HG02571 (cell line): ENCODE results near the gene CELSR1.
"Not testable (repeated sequence)": the region's sequence is repeated elsewhere in the genome, so short reads cannot be mapped to it uniquely, and the experiment has no call there.

ENCODE experiments used
- ATAC-seq: cut with Tn5 transposase; IDR thresholded peaks from one replicate; pipeline ENCODE4 v1.9.1; 2021; ENCODE audit warnings: mild to moderate bottlenecking, moderate library complexity; ENCODE audit not compliant: unreplicated experiment

The CELSR1 gene

GRCh38 chr22:46513908-46514550, 23.4 kb downstream of the CELSR1 start:
- no peak for ATAC-seq

GRCh38 chr22:46512683-46513082, 24.7 kb downstream of the CELSR1 start:
- no peak for ATAC-seq

DNA sequence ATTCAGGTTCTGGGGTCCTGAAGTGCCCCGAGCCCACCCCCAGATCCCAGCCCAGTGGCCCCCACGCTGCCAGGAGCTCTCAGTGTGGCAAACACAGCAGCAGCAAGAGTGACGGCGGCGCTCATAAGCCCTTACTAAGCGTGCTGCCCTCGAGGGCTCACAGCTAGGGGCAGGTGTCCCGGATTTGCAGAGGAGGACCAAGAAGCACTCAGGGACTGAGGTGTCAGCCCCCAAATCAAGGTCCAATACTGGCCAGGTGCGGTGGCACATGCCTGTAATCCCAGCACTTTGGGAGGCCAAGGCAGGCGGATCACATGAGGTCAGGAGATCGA, 25.4 kb downstream of the CELSR1 start:
- ATAC-seq = no peak

- ATAC-seq = no peak
Observed at GRCh38 chr22:46511151-46512038, 26.0 kb downstream of the CELSR1 start.

- ATAC-seq = no peak
Observed at GRCh38 chr22:46509416-46510089, 27.9 kb downstream of the CELSR1 start.

DNA sequence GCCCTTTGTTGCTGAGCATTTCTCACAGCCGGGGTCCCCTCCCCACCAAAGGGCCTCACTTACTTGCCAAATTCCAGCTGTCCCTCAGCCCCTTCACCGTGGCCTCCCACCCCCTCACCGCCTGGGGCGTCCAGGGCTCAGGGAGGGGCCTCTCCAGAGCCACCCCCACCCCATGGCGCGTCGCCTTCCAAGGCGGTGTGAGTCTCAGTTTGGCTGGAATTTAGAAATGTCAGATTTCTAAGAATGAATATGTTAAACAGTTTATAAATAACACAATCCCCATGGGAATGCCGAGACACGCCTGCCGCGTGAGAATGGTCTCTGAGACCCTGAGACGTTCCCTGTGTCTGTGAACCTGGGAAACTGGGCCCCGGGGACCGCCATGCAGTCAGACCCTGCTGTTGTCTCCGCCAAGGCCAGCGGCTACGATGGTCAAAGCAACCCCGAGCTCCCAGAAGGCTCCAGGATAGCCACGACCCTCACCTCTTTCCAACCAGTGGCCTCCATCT, 28.9 kb downstream of the CELSR1 start:
- ATAC-seq = no peak

GRCh38 chr22:46507451-46508425, 29.7 kb downstream of the CELSR1 start:
- ATAC-seq = no peak

DNA sequence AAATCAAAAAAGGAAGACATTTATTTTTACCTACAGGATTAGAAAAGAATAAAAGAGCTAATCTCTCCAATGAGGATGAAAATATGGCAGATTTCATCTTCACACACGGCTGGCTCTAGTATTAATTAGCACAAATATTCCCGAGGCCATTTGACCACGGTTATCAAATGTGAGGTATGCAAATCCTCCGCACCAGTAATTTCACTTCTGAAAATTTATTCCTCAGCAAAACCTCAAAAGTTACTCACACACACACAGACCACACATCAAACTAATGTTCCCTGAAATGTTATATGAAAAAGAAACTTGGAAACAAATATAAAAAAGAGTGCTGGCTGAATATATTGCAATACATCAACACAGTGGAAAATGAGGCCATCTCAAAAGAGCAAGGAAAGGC, 32.8 kb downstream of the CELSR1 start:
- ATAC-seq = no peak

DNA sequence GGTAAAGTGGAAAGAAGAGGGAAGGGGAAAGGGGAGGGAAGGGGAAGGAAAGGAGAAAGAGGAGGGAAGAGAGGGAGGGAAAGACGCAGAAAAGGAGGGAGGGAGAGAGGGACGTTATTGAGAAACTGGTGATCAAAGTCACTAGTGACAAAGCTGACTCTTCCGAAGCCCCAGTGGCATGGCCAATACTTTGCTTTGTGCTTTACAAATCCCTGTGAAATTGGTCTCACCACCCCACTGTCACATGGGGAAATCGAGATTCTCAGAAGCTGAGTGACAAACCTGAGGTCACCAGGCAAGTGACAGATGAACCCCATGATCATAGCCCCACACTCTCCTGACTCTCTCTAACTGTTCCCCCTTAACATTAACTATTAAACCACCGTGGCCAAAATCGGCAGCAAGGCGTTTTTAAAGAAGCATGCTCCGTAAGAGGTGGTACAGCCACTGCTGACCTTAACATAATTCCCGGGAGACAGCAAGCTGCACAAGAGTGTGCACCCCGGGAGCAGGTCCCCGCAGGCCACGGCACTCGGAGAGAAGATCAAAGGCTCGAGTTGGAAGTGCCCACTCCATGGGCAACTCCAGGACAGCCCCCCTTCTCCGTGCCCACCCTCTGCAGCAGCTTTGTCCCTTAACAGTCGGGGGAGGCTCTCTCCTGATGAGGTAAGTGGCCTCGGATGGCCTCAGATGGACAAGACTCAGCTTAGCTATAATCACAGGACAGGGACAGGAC, 34.8 kb downstream of the CELSR1 start:
- ATAC-seq = no peak

- ATAC-seq = no peak
Observed at GRCh38 chr22:46501701-46502100, 35.7 kb downstream of the CELSR1 start.

GRCh38 chr22:46501265-46501664, 36.2 kb downstream of the CELSR1 start:
- not testable (repeated sequence) for ATAC-seq

- ATAC-seq = no peak
Observed at GRCh38 chr22:46500201-46500600, 37.2 kb downstream of the CELSR1 start.

DNA sequence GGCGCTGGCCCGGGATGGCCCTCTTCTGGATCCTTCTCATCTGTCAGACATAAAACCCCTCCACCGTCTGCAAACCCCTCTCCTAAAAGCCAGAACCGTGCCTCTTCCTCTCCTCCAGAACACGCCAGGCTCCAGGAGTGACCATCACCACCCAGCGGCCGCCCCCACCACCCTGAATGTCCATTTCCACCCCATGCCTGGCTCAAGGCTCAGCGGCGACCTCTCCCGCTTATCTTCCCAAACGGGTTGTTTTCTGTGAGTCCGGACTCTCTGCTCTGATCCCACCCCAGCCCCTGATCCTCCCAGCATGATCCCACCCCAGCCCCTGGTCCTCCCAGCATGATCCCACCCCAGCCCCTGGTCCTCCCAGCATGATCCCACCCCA, 37.6 kb downstream of the CELSR1 start:
- no peak for ATAC-seq

DNA sequence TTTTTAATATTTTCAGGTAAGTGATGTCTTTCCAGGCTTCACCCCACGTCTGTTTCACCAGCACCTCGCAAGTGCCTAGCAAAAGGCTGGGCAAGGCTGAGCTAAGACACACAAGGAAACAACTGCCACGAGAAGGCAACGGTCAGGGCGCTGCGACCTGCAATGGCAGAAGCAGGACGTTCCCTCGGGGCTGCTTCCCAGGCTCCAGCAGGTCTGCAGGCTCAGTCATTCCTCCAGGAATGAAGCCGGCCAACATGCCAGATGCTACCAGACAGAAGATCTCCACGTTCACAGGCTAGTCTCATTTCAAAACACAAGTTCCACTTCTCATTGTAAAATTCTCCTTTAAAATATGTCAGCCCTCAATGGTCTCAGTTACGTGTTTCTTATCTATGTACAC, 45.5 kb downstream of the CELSR1 start:
- ATAC-seq = no peak

GRCh38 chr22:46490538-46490937, 46.9 kb downstream of the CELSR1 start:
- ATAC-seq = no peak

DNA sequence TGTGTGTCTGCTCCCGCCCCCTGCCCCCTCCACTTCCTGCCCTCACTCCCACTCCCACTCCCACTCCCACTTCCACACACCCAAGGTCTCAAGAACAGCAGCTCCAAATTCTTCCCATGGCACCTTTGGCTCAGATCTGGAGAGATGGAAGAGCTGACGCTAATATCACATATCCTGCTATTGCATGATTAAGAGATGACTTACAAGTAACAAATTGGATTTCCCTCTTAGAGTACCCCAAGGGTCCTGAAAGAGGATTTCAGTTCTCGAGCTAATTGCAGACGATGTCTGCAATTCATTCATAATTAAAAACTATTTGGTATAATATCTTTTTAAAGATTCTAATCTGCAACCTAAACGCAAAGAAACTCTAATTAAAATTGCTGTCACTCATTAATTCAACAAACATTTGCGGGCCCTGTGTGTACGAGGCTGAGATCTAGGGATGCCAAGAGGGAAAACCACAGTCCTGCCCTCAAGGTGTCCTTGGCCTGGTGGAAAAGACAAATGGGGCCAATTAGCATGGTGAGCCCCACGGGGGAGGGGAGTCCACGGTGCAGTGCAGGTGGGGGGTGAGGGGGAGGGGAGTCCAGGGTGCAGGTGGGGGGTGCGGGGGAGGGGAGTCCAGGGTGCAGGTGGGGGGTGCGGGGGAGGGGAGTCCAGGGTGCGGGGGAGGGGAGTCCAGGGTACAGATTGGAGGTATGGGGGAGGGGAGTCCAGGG, 50.3 kb downstream of the CELSR1 start:
- no peak for ATAC-seq

DNA sequence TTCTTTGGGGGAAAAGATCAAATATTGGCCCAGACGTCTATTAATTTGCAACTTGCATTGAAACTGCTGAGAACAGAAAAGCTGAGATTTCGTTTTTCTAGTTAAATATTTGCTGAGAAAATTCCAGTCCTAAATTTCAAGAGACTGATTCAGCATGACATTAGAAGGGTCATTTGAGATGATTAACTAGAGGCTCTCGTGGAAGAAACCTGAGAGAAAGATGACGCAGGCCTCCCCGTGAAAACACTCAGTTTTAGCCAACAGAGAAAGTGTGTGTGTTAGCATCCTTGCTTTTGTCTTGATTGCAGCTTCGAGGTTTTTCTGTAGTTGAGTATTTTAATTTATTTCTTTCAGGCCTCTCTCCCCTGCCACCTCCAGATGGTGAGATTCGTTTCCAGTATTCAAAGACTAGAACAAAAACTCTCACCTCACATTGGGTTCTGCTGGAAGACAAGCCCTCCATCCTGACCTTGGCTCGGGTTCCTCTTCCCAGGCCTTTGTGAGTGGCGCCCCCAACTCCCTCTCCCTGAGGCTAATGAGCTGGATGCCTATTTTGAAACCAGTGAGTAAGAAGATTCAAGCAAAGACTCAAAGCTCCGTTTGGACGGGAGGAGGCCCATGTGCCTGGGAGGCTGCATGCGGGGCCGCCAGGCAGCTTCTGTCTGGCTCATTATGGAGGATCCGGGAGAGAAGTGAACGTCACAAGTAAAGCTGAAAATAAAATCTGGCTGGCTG, 52.4 kb downstream of the CELSR1 start:
- ATAC-seq = no peak

- no peak for ATAC-seq
Observed at GRCh38 chr22:46484156-46484860, 53.1 kb downstream of the CELSR1 start.
